Natural killer cell (primary cell): Measurements from ENCODE around the gene CFAP70. TPM values are rescaled to one million over a fixed set of nuclear protein-coding genes. Genes with fewer than 3 reads are reported as not detected.
"Not testable (repeated sequence)": the region's sequence is repeated elsewhere in the genome, so short reads cannot be mapped to it uniquely, and the experiment has no call there.

Experiments used
- ATAC-seq, 3 donors: fragments of 150-1000 bp in 2 of 3; fragments of 200-7000 bp in 1 of 3; cut with Tn5 transposase; 1 replicate in 1 of 3; 2 replicates in 2 of 3; pipeline ENCODE4 v1.10.0; 2021; ENCODE audit warnings: mild to moderate bottlenecking in 2 of 3, moderate library complexity in 2 of 3
- DNase-seq, 2 donors: peaks; one replicate each; pipeline versions ENCODE4 v3.0.0 to v3.0.0-alpha.2; 2013 to 2021; ENCODE audit warnings: mixed read lengths in 1 of 2
- H3K27ac ChIP-seq: one replicate; pipeline ENCODE4 v1.5.1; 2013; ENCODE audit warnings: mild to moderate bottlenecking, low read length
- H3K27me3 ChIP-seq: one replicate; pipeline ENCODE4 v1.6.1; 2013; ENCODE audit warnings: low read length; ENCODE audit not compliant: control insufficient read depth, insufficient read depth
- H3K36me3 ChIP-seq: one replicate; pipeline ENCODE4 v1.6.1; 2013; ENCODE audit warnings: low read length; ENCODE audit not compliant: control insufficient read depth, insufficient read depth
- H3K4me1 ChIP-seq: one replicate; pipeline ENCODE4 v1.6.1; 2013; ENCODE audit warnings: low read length; ENCODE audit not compliant: control insufficient read depth, insufficient read depth
- H3K4me3 ChIP-seq: one replicate; pipeline ENCODE4 v1.5.1; 2013; ENCODE audit warnings: low read length
- H3K9me3 ChIP-seq: one replicate; pipeline ENCODE4 v1.6.1; 2013; ENCODE audit warnings: low read length; ENCODE audit not compliant: control insufficient read depth, insufficient read depth
- H3K27ac Mint-ChIP-seq, 2 donors: one replicate each; pipeline ENCODE4 v1.8.0; 2022; ENCODE audit warnings: mild to moderate bottlenecking in 2 of 2, mixed read lengths in 2 of 2, moderate library complexity in 1 of 2
- H3K27me3 Mint-ChIP-seq, 2 donors: one replicate each; pipeline ENCODE4 v1.8.0; 2022; ENCODE audit warnings: low read depth in 2 of 2, mixed read lengths in 2 of 2
- H3K36me3 Mint-ChIP-seq: one replicate; pipeline ENCODE4 v1.8.0; 2022; ENCODE audit warnings: mixed read lengths
- H3K4me1 Mint-ChIP-seq, 2 donors: one replicate each; pipeline ENCODE4 v1.8.0; 2022; ENCODE audit warnings: mixed read lengths in 2 of 2
- H3K4me3 Mint-ChIP-seq: one replicate; pipeline ENCODE4 v1.8.0; 2022; ENCODE audit warnings: mild to moderate bottlenecking, moderate library complexity, mixed read lengths
- H3K9me3 Mint-ChIP-seq, 2 donors: one replicate each; pipeline ENCODE4 v1.8.0; 2022; ENCODE audit warnings: mixed read lengths in 2 of 2
- WGBS: methylation state at CpG from one replicate; pipeline ENCODE4 v1.1.7; 2013; ENCODE audit warnings: missing lambda C conversion rate; ENCODE audit not compliant: insufficient coverage; 5-methylcytosine and 5-hydroxymethylcytosine counted together
- intact Hi-C: fragments of 100-400 bp; cut with micrococcal nuclease; formaldehyde crosslinking; loops from one replicate; pipeline ENCODE4 v1.14.2; 2022
- total RNA-seq, 4 donors: library from RNA; stranded (reverse); fragments of 120-200 nt in 1 of 4; gene quantifications; one replicate each; pipeline versions ENCODE4 v1.2.3 to v1.2.4, GENCODE V29; 2013 to 2022
- TF ChIP-seq, protein P1 (sequence below): fragments of 200-600 bp; IDR thresholded peaks from one replicate; pipeline ENCODE4 v1.8.0; 2022; ENCODE audit warnings: antibody characterized with exemption

CFAP70 gene
- total RNA-seq, 3 donors from 2014 or later (not counting 1 experiment from before 2014, with no cell fraction given) = 0.28 to 2.9 (median 0.95) TPM

DNA sequence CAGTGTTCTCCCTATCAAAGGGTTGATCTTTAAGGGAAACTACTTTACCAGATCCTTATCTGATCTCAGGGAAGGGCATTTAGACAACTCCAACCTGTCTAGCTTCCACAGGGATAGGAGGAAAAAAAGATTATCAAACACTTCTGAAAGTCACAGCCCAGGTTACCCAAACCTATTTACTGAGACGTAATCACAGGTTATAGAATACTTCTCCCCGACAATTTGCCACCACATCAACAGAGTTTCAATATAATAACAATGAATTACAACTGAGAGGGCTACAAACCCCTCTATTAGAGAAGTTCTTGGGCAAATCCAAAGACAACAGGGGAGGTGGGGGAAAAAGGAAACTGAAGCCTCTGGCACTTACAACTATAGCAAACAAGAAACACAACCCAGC is 26.3 kb downstream of the CFAP70 start:
- H3K27me3 Mint-ChIP-seq = peaks cover 2 to 17% of the 10 kb centered on the region in 2 donors
- Histone ChIP-seq H3K27ac (no peak overlapping the region), H3K9me3 (no peaks in the 10 kb centered on the region), H3K36me3 (no peaks in the 10 kb centered on the region), H3K27me3 (no peaks in the 10 kb centered on the region), H3K4me1 (no peaks in the 10 kb centered on the region), H3K4me3 (no peak overlapping the region)
- H3K36me3 Mint-ChIP-seq = no peaks in the 10 kb centered on the region
- no peak for DNase-seq
- H3K4me3 Mint-ChIP-seq = no peak overlapping the region
- no peak overlapping the region for H3K27ac Mint-ChIP-seq
- no peaks in the 10 kb centered on the region for H3K9me3 Mint-ChIP-seq
- H3K4me1 Mint-ChIP-seq = no peaks in the 10 kb centered on the region
- TF ChIP-seq, protein P1, sequence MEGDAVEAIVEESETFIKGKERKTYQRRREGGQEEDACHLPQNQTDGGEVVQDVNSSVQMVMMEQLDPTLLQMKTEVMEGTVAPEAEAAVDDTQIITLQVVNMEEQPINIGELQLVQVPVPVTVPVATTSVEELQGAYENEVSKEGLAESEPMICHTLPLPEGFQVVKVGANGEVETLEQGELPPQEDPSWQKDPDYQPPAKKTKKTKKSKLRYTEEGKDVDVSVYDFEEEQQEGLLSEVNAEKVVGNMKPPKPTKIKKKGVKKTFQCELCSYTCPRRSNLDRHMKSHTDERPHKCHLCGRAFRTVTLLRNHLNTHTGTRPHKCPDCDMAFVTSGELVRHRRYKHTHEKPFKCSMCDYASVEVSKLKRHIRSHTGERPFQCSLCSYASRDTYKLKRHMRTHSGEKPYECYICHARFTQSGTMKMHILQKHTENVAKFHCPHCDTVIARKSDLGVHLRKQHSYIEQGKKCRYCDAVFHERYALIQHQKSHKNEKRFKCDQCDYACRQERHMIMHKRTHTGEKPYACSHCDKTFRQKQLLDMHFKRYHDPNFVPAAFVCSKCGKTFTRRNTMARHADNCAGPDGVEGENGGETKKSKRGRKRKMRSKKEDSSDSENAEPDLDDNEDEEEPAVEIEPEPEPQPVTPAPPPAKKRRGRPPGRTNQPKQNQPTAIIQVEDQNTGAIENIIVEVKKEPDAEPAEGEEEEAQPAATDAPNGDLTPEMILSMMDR = no peak
- ATAC-seq = no peak
- intact Hi-C loops = no loop called here
- whole genome bisulfite sequencing = 100% methylated on average over 2 of the region's 2 CpGs

- H3K4me3 Mint-ChIP-seq, ATAC-seq, H3K4me3 ChIP-seq, DNase-seq, intact Hi-C loops, H3K9me3 Mint-ChIP-seq, H3K36me3 Mint-ChIP-seq, H3K4me1 ChIP-seq, H3K4me1 Mint-ChIP-seq, H3K27ac Mint-ChIP-seq, H3K27me3 ChIP-seq, H3K9me3 ChIP-seq, H3K36me3 ChIP-seq, H3K27ac ChIP-seq: not testable (repeated sequence)
- peaks cover 5 to 17% of the 10 kb centered on the region in 2 donors for H3K27me3 Mint-ChIP-seq
- WGBS = no CpG with 5 or more reads among the region's 1 CpG
Observed at GRCh38 chr10:73328523-73328922, 30.1 kb downstream of the CFAP70 start.

- H3K27me3 Mint-ChIP-seq, H3K4me1 Mint-ChIP-seq, H3K27ac ChIP-seq, H3K9me3 Mint-ChIP-seq, H3K9me3 ChIP-seq, H3K27ac Mint-ChIP-seq, H3K36me3 Mint-ChIP-seq, ATAC-seq, H3K36me3 ChIP-seq, H3K4me1 ChIP-seq, DNase-seq, H3K27me3 ChIP-seq, intact Hi-C loops, H3K4me3 ChIP-seq, H3K4me3 Mint-ChIP-seq: not testable (repeated sequence)
- no CpG with 5 or more reads among the region's 4 CpGs for WGBS
Observed at GRCh38 chr10:73325290-73325689, 33.4 kb downstream of the CFAP70 start.

DNA sequence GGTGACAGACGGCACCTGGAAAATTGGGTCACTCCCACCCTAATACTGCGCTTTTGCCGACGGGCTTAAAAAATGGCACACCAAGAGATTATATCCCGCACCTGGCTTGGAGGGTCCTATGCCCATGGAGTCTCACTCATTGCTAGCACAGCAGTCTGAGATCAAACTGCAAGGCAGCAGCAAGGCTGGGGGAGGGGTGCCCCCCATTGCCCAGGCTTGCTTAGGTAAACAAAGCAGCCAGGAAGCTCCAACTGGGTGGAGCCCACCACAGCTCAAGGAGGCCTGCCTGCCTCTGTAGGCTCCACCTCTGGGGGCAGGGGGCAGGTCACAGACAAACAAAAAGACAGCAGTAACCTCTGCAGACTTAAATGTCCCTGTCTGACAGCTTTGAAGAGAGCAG is 35.1 kb downstream of the CFAP70 start:
- H3K36me3 ChIP-seq, H3K9me3 Mint-ChIP-seq, H3K4me3 Mint-ChIP-seq, H3K27ac ChIP-seq, DNase-seq, intact Hi-C loops, H3K9me3 ChIP-seq, H3K27me3 ChIP-seq, ATAC-seq, H3K4me1 ChIP-seq, H3K27me3 Mint-ChIP-seq, H3K4me1 Mint-ChIP-seq, H3K27ac Mint-ChIP-seq, H3K36me3 Mint-ChIP-seq, H3K4me3 ChIP-seq: not testable (repeated sequence)
- WGBS = 99% methylated on average over 5 of the region's 5 CpGs

- peaks cover 3% of the 10 kb centered on the region for H3K27me3 ChIP-seq
- H3K4me3 ChIP-seq = no peak overlapping the region
- H3K9me3 ChIP-seq = no peaks in the 10 kb centered on the region
- Mint-ChIP-seq H3K36me3 (peaks cover 19% of the 10 kb centered on the region), H3K27me3 (peaks cover 12 to 13% of the 10 kb centered on the region in 2 donors), H3K4me3 (no peak overlapping the region), H3K4me1 (no peaks in the 10 kb centered on the region), H3K9me3 (peaks cover 7 to 8% of the 10 kb centered on the region in 2 donors), H3K27ac (no peak overlapping the region)
- ATAC-seq (no peak), DNase-seq (no peak)
- no peaks in the 10 kb centered on the region for H3K36me3 ChIP-seq
- TF ChIP-seq, protein P1 = no peak
- H3K27ac ChIP-seq = no peak overlapping the region
- no peaks in the 10 kb centered on the region for H3K4me1 ChIP-seq
- intact Hi-C loops = no loop called here
Observed at GRCh38 chr10:73310475-73310874, 48.2 kb downstream of the CFAP70 start.
